ENCODE data around the gene PTPN2. TPM values are rescaled to one million over a fixed set of nuclear protein-coding genes. Genes with fewer than 3 reads are reported as not detected.

The PTPN2 gene
- total RNA-seq = 21.1 and 24.7 TPM in 2 replicates

DNA sequence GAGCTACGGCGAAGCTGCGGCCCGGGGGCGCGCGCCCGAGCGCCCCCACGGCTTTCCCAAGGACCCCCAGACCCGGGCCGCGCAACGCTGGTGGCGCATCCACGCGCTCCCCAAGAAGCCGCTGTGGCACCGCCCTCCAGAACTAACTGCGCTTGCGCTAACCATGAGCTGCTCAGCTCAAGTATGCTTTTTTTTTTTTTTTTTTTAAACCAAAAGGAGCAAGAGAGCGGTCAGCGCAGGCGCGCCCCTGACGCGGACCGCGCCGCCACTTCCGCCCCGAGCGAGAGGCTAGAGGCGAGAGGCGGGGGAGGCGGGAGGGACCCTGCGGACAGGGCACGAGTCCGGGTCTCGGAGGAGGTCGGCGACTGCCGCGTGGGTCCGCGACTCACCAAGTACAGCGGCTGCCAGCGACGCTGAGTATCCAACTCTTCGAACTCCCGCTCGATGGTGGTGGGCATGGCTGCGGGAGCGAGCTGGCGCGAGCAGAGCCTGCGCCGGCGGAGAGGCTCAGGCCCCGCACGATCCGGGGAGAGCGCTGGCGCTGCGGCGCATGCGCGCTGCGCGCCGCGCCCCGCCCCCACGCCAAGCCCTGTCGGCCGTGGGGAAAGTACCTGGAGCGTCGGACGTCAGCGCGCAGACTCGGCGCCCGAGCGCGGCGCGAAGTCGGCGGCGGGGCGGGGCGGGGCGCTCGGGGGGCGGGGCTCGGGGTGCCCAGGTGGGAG lies at the start of gene PTPN2:
Gene PTPN2, minus strand, starts transcription at position 554 of the 722 bp plus-strand sequence. Its CDS starts 96 bp downstream, at position 458.

Small RNA genes within 50 kb of the gene (small RNA-seq; reads per million reads assigned to genes)
- gene RF00019 = not detected

Other genes with a start within 250 kb of the PTPN2 start
- gene SPIRE1, start 226.1 kb downstream of the PTPN2 start, total RNA-seq = 15.7 and 19.2 TPM in 2 replicates
- 3.9 and 4.9 TPM in 2 replicates for gene CEP76, start 181.5 kb downstream of the PTPN2 start, total RNA-seq
- gene PSMG2, start 181.2 kb downstream of the PTPN2 start, total RNA-seq = 71.7 and 81.3 TPM in 2 replicates
- gene SEH1L, start 63.8 kb upstream of the PTPN2 start, total RNA-seq = 10.2 and 28.5 TPM in 2 replicates
- 27.4 and 30.6 TPM in 2 replicates for gene CEP192, start 107.1 kb upstream of the PTPN2 start, total RNA-seq

All from placental epithelial cell (primary cell).